ENCODE results near the gene KRT2.

Gene KRT2

GRCh38 chr12:52615912-52616311, 36.1 kb downstream of the KRT2 start:
- no peak for DNase-seq (ENCODE audit: low read depth in 2 of 2)

- DNase-seq (ENCODE audit: low read depth in 2 of 2) = no peak
Measured at GRCh38 chr12:52615208-52615868, 36.7 kb downstream of the KRT2 start.

- no peak for DNase-seq (ENCODE audit: low read depth in 2 of 2)
Measured at GRCh38 chr12:52614381-52615207, 37.4 kb downstream of the KRT2 start.

- no peak for DNase-seq (ENCODE audit: low read depth in 2 of 2)
Measured at GRCh38 chr12:52613384-52614030, 38.5 kb downstream of the KRT2 start.

- DNase-seq (ENCODE audit: low read depth in 2 of 2) = no peak
Measured at GRCh38 chr12:52612431-52613383, 39.3 kb downstream of the KRT2 start.

- no peak for DNase-seq (ENCODE audit: low read depth in 2 of 2)
Measured at GRCh38 chr12:52611080-52611468, 40.9 kb downstream of the KRT2 start.

GRCh38 chr12:52608826-52609630, 43.0 kb downstream of the KRT2 start:
- no peak for DNase-seq (ENCODE audit: low read depth in 2 of 2)

GRCh38 chr12:52608161-52608560, 43.9 kb downstream of the KRT2 start:
- DNase-seq (ENCODE audit: low read depth in 2 of 2) = no peak

GRCh38 chr12:52607314-52607713, 44.7 kb downstream of the KRT2 start:
- DNase-seq (ENCODE audit: low read depth in 2 of 2) = no peak

GRCh38 chr12:52606581-52607218, 45.3 kb downstream of the KRT2 start:
- no peak for DNase-seq (ENCODE audit: low read depth in 2 of 2)

- no peak for DNase-seq (ENCODE audit: low read depth in 2 of 2)
Measured at GRCh38 chr12:52606096-52606495, 45.9 kb downstream of the KRT2 start.

- DNase-seq (ENCODE audit: low read depth in 2 of 2) = no peak
Measured at GRCh38 chr12:52605542-52605941, 46.5 kb downstream of the KRT2 start.

GRCh38 chr12:52604859-52605258, 47.2 kb downstream of the KRT2 start:
- DNase-seq (ENCODE audit: low read depth in 2 of 2) = no peak

- no peak for DNase-seq (ENCODE audit: low read depth in 2 of 2)
Measured at GRCh38 chr12:52603314-52603713, 48.7 kb downstream of the KRT2 start.

GRCh38 chr12:52602552-52602951, 49.5 kb downstream of the KRT2 start:
- no peak for DNase-seq (ENCODE audit: low read depth in 2 of 2)

GRCh38 chr12:52601671-52602070, 50.3 kb downstream of the KRT2 start:
- DNase-seq (ENCODE audit: low read depth in 2 of 2) = no peak

GRCh38 chr12:52600941-52601481, 51.0 kb downstream of the KRT2 start, which contains the start of gene KRT72:
Gene KRT72 (minus strand): TSS chr12:52601463. CDS start chr12:52601452, 11 bp downstream.
- DNase-seq (ENCODE audit: low read depth in 2 of 2) = no peak

GRCh38 chr12:52600475-52600874, 51.5 kb downstream of the KRT2 start:
- no peak for DNase-seq (ENCODE audit: low read depth in 2 of 2)

GRCh38 chr12:52600071-52600470, 51.9 kb downstream of the KRT2 start:
- DNase-seq (ENCODE audit: low read depth in 2 of 2) = no peak

GRCh38 chr12:52598966-52599365, 53.0 kb downstream of the KRT2 start:
- DNase-seq (ENCODE audit: low read depth in 2 of 2) = no peak

Data from stimulated activated CD8-positive, alpha-beta memory T cell treated with anti-CD3 and anti-CD28 coated beads, Interleukin-15, amount 100 ng/mL, for 48 hours (primary cell).